ENCODE measurements around the gene COPB2.
A peak's percentile ranks its signal among the peaks of the same experiment; 100 is the strongest.
"Not testable (repeated sequence)": the region's sequence is repeated elsewhere in the genome, so short reads cannot be mapped to it uniquely, and the experiment has no call there.

COPB2 gene

GRCh38 chr3:139378587-139379241, 10.7 kb downstream of the COPB2 start:
- DNase-seq = no peak

GRCh38 chr3:139377378-139377777, 12.1 kb downstream of the COPB2 start:
- no peak for DNase-seq

- DNase-seq = no peak
Observed at GRCh38 chr3:139374099-139374498, 15.3 kb downstream of the COPB2 start.

DNA sequence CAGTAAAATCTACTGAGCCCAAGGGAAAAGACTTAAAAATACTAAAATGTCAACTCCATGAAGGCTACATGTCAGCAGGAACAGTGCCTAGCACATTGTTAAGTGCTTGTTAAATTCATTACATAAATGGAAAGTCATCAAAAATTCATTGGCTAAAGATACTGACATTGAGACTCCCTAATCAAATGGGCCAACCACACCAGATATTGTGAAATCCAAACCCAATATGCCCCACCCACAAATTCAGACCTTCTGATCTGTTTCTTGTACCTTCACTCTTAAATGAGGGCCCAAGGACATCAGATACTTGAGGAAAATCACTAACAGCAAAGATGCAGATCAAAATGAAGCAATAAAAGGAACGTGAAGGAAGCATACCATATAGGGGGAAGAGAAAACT, 24.9 kb downstream of the COPB2 start:
- DNase-seq = no peak

GRCh38 chr3:139361276-139361675, 28.2 kb downstream of the COPB2 start:
- DNase-seq = no peak

GRCh38 chr3:139358841-139359562, 30.4 kb downstream of the COPB2 start:
- DNase-seq = no peak

DNA sequence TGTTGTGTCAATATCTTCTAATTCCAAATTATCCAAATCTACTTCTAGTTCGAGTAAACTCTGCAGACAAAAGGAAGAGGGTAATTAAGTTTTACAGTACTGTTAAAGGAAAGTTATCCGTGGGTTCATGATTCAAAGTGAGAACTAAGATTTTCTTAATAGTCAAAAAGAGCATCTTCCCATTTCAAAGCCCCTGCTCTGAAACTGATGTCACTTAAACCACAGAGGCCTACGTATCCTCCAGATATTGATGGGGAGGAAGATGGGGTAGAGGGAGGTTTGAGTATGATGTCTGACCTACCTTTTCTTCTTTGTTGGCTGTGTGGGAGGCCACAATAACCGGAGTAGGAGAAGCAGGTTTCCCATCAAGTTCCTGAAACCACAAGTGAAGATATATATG, 31.5 kb downstream of the COPB2 start:
- peak in 1 of 5 donors; percentile 51 for DNase-seq

DNA sequence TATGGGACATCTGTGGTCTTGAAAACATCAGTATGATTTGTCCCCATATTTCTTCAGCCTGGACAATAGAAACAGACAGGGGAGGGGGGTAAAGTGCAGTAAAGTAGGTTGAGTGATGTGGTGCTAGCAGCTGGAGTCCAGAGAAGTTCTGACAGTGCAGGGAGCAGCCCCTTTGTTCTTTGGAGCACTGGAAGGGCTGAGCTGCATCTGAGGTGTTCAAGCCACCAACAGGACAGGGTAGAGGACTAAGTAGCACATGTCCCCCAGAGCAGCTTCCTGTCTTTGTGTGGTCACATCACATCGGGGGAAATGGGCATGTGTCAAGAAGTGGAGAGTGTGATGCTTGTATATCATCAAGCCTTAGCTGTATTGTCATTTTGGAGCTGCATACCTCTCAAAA, 33.6 kb downstream of the COPB2 start:
- DNase-seq = no peak

DNA sequence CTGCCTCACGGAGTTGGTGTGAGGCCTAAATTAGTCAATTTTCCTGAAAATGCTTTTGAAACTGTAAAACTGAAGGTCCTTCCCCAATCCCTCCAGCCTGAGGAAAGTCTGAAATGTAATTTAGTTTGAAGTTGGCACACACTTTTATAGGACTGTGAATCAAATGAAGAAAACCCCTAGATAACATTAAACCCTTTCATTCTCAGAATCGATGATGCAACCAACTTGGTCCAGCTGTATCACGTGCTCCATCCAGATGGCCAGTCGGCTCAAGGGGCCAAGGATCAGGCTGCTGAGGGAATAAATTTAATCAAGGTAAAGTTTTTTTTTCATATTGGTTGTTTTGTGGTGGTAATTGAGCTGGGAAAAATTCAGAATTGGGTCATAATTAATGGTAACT, 34.0 kb downstream of the COPB2 start:
- DNase-seq = no peak

- no peak for DNase-seq
Observed at GRCh38 chr3:139354661-139355060, 34.8 kb downstream of the COPB2 start.

DNA sequence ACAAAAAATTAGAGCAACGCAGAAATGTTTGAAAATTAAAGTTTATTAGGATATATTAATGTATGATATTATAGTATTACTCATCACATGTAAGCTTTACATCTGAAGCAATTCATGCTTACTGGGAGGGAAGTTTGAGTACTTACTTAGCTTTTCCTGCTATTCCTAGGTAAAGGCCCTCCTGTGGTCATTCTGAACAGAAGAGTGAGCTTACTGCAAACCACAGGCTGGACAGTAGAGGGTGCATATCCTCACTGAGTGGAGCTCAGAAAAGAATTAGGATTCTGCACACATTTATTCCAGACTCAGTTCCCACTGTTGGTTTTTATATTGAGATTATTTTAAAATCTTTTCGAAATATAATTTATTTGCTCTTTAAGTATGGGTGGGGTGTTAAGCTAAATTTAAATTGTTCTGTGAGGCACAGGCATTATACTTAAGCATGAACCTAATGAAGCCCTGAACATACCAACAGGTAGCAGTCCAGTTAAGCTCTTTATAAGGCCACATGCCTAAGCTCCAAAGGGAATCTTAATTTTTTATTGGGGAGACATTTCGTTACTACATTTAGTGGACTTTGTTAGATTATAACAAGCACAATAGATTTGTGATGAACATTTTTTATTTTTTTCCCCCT, 35.4 kb downstream of the COPB2 start:
- DNase-seq = no peak

DNA sequence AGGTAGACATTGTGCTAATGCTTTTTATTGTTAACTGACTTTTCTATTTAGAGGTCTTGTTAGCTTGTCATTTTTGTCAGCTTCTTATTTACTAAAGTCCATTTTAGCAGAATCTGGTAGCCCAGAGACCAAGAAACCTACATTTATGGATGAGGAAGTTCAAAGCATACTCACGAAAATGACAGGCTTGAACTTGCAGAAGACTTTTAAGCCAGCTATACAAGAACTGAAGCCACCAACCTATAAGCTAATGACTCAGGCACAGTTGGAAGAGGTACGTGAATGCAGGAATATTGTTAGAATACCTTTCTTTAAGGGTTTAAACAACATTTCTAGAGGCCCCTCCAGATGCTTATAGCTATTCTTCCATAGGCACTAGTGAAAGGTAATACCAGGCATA, 42.7 kb downstream of the COPB2 start:
- no peak for DNase-seq

- peak; percentile 57 to 89 (median 75) for DNase-seq
Observed at GRCh38 chr3:139343895-139344856, 45.3 kb downstream of the COPB2 start, which contains the start of gene MRPS22. Gene MRPS22 (plus strand): TSS chr3:139344020. CDS start chr3:139344027, 7 bp downstream.

- DNase-seq = no peak
Observed at GRCh38 chr3:139342054-139342453, 47.4 kb downstream of the COPB2 start.

- no peak for DNase-seq
Observed at GRCh38 chr3:139340784-139341183, 48.7 kb downstream of the COPB2 start.

DNA sequence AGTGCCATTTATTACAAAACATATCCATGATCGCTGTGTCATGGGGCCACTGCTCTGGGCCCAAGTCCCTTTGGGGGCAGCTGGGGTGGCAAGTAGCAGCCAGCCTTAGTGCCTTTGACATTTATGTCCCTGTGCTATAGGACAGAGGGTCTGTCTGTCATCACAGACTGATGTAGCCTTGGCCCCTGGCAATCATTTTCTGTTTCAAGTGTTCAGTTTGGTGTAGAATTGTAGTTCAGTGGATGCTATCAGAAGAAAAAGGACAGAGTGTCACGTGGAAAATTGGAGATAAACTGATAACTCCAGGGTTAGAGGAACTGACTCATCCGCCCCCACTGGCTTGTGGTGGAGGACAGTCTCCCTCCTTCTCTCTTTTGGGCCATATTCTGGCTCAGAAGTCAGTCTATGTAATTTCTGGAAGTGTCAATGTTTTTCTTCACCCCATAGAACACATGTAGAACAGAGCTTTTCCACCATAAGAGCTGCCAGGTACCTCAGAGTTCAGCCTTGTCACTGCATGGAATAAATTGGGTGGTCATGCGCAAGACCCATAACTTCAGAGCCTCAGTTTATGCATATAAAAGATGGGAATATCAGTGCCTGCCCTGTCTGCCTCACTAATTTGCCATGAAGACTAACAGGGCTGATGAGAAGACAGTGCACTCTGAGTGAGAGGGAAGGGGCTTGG, 50.1 kb downstream of the COPB2 start:
- DNase-seq = no peak

DNA sequence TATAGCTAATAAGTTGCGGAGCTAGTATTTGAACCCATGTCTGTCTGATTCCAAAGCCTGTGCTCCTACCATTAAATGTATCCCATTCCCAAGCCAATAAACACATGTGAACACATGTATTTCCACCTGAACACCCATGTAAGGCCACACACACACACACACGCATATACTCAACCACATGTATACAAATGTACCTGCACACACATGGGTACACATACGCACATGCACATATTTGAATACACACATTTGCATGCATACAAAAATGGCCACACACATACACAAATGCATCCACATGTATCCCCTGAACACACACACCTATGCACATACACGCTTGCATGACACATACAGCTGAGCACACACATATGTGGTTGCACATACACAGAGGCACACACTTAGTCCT, 51.0 kb downstream of the COPB2 start:
- DNase-seq = no peak

GRCh38 chr3:139334675-139335074, 54.8 kb downstream of the COPB2 start:
- not testable (repeated sequence) for DNase-seq

DNA sequence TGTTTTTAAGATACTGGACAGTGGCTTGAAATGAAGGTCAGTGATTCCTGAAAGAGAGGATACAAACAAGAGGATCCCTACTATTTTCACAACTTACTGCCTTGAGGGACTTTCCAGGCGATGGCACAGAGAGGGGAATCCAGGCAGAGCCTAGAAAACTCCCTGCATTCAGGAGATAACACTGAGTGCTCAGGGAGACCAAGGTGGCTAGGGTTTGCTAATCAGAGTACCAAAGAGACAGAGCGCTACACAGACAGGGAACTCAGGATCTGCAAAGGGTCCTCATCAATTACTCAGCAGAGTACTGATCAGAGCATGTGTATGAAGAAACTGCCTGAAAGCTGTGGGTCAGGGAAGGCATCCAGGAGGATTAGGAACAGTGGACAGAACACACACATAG, 57.4 kb downstream of the COPB2 start:
- no peak for DNase-seq

DNA sequence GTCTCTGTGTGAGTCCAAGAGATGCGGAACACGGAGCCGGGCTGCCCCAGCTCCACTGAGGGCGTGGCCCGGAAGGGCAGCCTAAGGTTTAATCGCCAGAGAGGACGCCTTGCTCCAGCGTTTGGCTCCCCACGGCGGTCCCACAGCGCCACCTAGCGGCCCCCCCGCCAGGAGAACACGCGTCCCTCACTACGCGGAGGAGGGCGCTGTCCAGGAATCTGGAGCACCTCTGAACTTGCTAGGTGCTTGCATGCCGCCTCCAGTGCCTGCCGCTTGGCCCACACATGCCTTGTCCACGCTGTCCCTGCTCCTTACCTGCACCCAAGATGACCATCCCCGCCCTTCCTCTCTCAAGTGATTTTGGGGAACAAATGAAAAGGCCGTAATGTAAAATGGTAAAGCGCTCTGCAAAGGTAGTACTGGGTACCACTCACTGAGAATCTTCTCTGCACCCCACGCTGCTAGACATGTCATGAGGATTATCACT, 60.0 kb downstream of the COPB2 start:
- DNase-seq = peak; percentile 70 to 82 (median 78)

DNA sequence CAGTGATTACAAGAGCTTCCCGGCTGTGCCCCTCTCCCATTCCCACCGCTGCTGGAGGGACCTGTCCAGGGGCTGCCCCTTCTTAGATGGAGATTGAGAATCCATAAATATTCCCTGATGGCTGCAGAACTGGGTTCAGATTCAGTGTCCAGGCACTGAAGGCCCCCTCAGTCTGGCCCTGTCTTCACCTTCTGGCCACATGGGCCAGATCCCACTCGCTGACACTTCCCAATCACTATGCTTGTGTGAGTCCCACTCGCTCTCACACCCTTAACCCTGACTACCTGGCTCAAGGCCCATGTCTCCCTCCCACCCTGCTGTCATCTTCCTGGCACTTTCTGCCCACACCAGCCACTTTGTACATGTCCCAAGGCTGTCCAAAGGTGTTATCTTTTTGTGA, 61.1 kb downstream of the COPB2 start:
- DNase-seq = no peak

GRCh38 chr3:139327861-139328260, 61.6 kb downstream of the COPB2 start:
- no peak for DNase-seq

Data from T-helper 1 cell (primary cell).